GM12878 (cell line): Measurements from ENCODE around the gene CRYAA. TPM values are rescaled to one million over a fixed set of nuclear protein-coding genes. Genes with fewer than 3 reads are reported as not detected.
"Not testable (repeated sequence)": the region's sequence is repeated elsewhere in the genome, so short reads cannot be mapped to it uniquely, and the experiment has no call there.

Source experiments
- ATAC-seq: fragments of 200-7000 bp; cut with Tn5 transposase; 3 replicates; pipeline ENCODE4 v1.9.1; 2020; ENCODE audit warnings: mild to moderate bottlenecking, moderate library complexity
- BruUV-seq: library from RNA; stranded (reverse); fragments of 400-500 nt; replicated peaks from 2 replicates; lab custom pipeline; 2021; lab: Mats Ljungman, UMichigan
- CTCF ChIA-PET: fragments of 300-600 bp; sonication (Branson Sonifier 250); formaldehyde crosslinking; extraction: SDS; loops from one replicate; lab custom pipeline; 2021; ENCODE audit warnings: inconsistent platforms; lab: Yijun Ruan, JAX
- POLR2A ChIA-PET: fragments of 350-600 bp; formaldehyde crosslinking; extraction: SDS; loops from one replicate; lab custom pipeline; 2021; ENCODE audit warnings: inconsistent platforms; lab: Charles Lee
- RAD21 ChIA-PET: fragments of 300-600 bp; sonication (Branson Sonifier 250); formaldehyde crosslinking; loops from one replicate; lab custom pipeline; 2023; ENCODE audit warnings: antibody characterized with exemption; ENCODE audit not compliant: unreplicated experiment; lab: Charles Lee
- SMC1A ChIA-PET: fragments of 300-600 bp; sonication (Branson Sonifier 250); formaldehyde crosslinking; loops from one replicate; lab custom pipeline; 2023; ENCODE audit not compliant: unreplicated experiment, uncharacterized antibody; lab: Charles Lee
- DNase-seq: peaks from one replicate; pipeline ENCODE4 v3.0.0-alpha.2; 2011; ENCODE audit warnings: low read depth, low spot score
- FAIRE-seq: peaks from 3 replicates; lab custom pipeline; 2011; peaks lifted over from hg19 to GRCh38; lab: Jason Lieb, UNC
- H2AFZ ChIP-seq: 2 replicates; pipeline ENCODE4 v1.6.0; 2011; ENCODE audit warnings: low read depth, low read length, control low read depth; ENCODE audit not compliant: control insufficient read depth
- H3K27ac ChIP-seq: 2 replicates; pipeline ENCODE4 v1.5.1; 2011; ENCODE audit warnings: control low read depth; ENCODE audit not compliant: control insufficient read depth, insufficient read depth
- H3K27me3 ChIP-seq, 2 experiments: replicated peaks in 1 of 2; 2 replicates each; pipeline versions ENCODE4 v1.6.0 to v1.6.1; 2011; ENCODE audit warnings: low read length in 1 of 2; ENCODE audit not compliant: control insufficient read depth in 2 of 2, insufficient read depth in 2 of 2
- H3K36me3 ChIP-seq, 2 experiments: 2 replicates each; pipeline ENCODE4 v1.5.1; 2011; ENCODE audit warnings: low read length in 1 of 2; ENCODE audit not compliant: control insufficient read depth in 2 of 2, insufficient read depth in 2 of 2
- H3K4me1 ChIP-seq: 2 replicates; pipeline ENCODE4 v1.6.1; 2011; ENCODE audit warnings: mild to moderate bottlenecking, low read length, moderate library complexity, mixed read lengths; ENCODE audit not compliant: control insufficient read depth, insufficient read depth
- H3K4me2 ChIP-seq: 2 replicates; pipeline ENCODE4 v1.6.0; 2011; ENCODE audit warnings: control low read depth; ENCODE audit not compliant: control insufficient read depth, insufficient read depth
- H3K4me3 ChIP-seq: fragments of 200-600 bp; sonication (generic); 2 replicates; pipeline ENCODE4 v1.5.1; 2016
- H3K79me2 ChIP-seq: 2 replicates; pipeline ENCODE4 v1.6.0; 2011; ENCODE audit warnings: low read length; ENCODE audit not compliant: control insufficient read depth, insufficient read depth
- H3K9ac ChIP-seq: 2 replicates; pipeline ENCODE4 v1.8.0; 2011; ENCODE audit warnings: low read length, control low read depth, mixed read lengths; ENCODE audit not compliant: control insufficient read depth, insufficient read depth
- H3K9me3 ChIP-seq: replicated peaks from 3 replicates; pipeline ENCODE4 v1.5.1; 2011; ENCODE audit warnings: mild to moderate bottlenecking, low read length; ENCODE audit not compliant: control insufficient read depth, insufficient read depth
- H4K20me1 ChIP-seq: 2 replicates; pipeline ENCODE4 v1.6.0; 2011; ENCODE audit not compliant: control insufficient read depth, insufficient read depth
- WGBS: methylation state at CpG from one replicate; pipeline ENCODE4 v1.1.6; 2016; ENCODE audit warnings: low lambda C conversion rate; ENCODE audit not compliant: insufficient replicate concordance, insufficient coverage; ENCODE audit errors: missing lambda C conversion rate; 5-methylcytosine and 5-hydroxymethylcytosine counted together
- in situ Hi-C: fragments of 300-500 bp; cut with MboI; formaldehyde crosslinking; loops from 9 replicates; pipeline ENCODE4 v1.14.3; 2018; ENCODE audit warnings: mixed read lengths
- intact Hi-C: fragments of 100-400 bp; cut with micrococcal nuclease; formaldehyde crosslinking; loops from one replicate; pipeline ENCODE4 v1.14.2; 2022; ENCODE audit not compliant: unreplicated experiment
- polyA plus RNA-seq, 11 experiments: library from polyadenylated mRNA; depleted of rRNA in 4 of 11; unstranded in 6 of 11; stranded (reverse) in 5 of 11; fragments of >200 nt; fragmentation: Nextera tagmentation in 4 of 11; fragmentation: Illumina TruSeq in 1 of 11; extraction: Ambion mirVana in 4 of 11; extraction: Trizol in 1 of 11; gene quantifications; 1 replicate in 1 of 11; 2 replicates in 10 of 11; pipeline versions ENCODE4 v1.2.1 to v1.2.3, GENCODE V29; 2011 to 2016; ENCODE audit warnings: inconsistent platforms in 2 of 11, missing spikeins in 2 of 11, low read depth in 1 of 11
- total RNA-seq, 4 experiments: library from RNA; depleted of rRNA in 3 of 4; stranded (reverse); fragments of >200 nt in 3 of 4; fragmentation: Illumina TruSeq in 1 of 4; extraction: Trizol in 1 of 4; gene quantifications; 2 replicates each; pipeline versions ENCODE4 v1.2.1 to v1.2.3, GENCODE V29; 2013 to 2021

The CRYAA gene
- total and polyA plus RNA-seq, 10 of the 15 experiments (the other 5 are each of a cell fraction or from before 2014, with no cell fraction given) = not detected

GRCh38 chr21:43149344-43149743, 19.5 kb upstream of the CRYAA start:
- no CpG with 5 or more reads among the region's 11 CpGs for WGBS
- DNase-seq, POLR2A ChIA-PET, BruUV-seq, intact Hi-C loops, H2AFZ ChIP-seq, SMC1A ChIA-PET, H3K9me3 ChIP-seq, in situ Hi-C loops, H3K36me3 ChIP-seq, H3K4me1 ChIP-seq, CTCF ChIA-PET, H4K20me1 ChIP-seq, H3K27ac ChIP-seq, FAIRE-seq, H3K9ac ChIP-seq, H3K4me2 ChIP-seq, ATAC-seq, H3K79me2 ChIP-seq, H3K27me3 ChIP-seq, RAD21 ChIA-PET, H3K4me3 ChIP-seq: not testable (repeated sequence)

- H2AFZ ChIP-seq, intact Hi-C loops, SMC1A ChIA-PET, POLR2A ChIA-PET, H3K4me3 ChIP-seq, H3K79me2 ChIP-seq, in situ Hi-C loops, H3K9ac ChIP-seq, CTCF ChIA-PET, H3K9me3 ChIP-seq, H4K20me1 ChIP-seq, DNase-seq, BruUV-seq, H3K27ac ChIP-seq, RAD21 ChIA-PET, H3K36me3 ChIP-seq, H3K4me2 ChIP-seq, H3K27me3 ChIP-seq, H3K4me1 ChIP-seq: not testable (repeated sequence)
- FAIRE-seq (peak; percentile 65), ATAC-seq (peak; percentile 97)
- no CpG with 5 or more reads among the region's 33 CpGs for WGBS
These were observed 15.2 kb upstream of the CRYAA start for GRCh38 chr21:43153601-43154000.

DNA sequence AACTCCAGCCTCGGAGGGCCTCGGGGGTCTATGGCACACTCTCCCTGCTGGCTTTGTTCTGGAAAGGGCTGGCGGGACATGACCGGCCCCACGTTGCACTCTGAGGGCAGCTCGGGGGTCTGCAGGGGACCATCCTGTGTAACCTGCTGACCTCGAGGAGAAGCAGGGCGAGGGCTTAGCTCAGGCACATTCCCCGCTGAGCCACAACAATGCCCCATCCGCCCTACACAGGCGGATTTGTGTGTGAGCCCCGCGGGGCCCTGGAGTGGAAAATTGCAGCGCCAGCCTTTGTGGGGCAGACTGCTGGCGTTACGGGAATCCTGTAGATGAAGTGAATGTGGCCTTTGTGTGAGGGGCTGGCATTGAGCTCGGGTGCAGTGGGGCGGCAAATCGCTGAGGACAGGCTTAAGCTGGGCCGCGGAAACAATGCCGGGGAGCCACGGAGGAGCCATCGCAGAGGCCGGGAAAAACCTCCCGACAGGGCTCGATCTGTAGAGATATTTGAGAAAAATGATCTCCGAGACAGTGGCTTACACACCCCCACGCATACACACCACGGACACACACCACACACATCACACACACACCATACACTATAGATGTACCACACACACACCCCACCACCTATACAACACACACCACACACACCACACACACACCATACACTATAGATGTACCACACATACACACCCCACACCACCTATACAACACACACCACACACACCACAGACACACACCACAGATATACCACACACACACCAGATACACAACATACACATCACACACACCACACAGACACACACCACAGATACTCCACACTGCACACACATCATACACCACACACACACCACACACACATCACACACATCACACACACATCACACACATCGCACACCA, 9.3 kb upstream of the CRYAA start:
- BruUV-seq, H3K79me2 ChIP-seq, H3K9me3 ChIP-seq, POLR2A ChIA-PET, ATAC-seq, H3K4me1 ChIP-seq, DNase-seq, H3K9ac ChIP-seq, H3K27ac ChIP-seq, intact Hi-C loops, H4K20me1 ChIP-seq, H3K36me3 ChIP-seq, CTCF ChIA-PET, H3K27me3 ChIP-seq, H2AFZ ChIP-seq, in situ Hi-C loops, SMC1A ChIA-PET, RAD21 ChIA-PET, H3K4me2 ChIP-seq, H3K4me3 ChIP-seq: not testable (repeated sequence)
- peak; percentile 66 for FAIRE-seq
- no CpG with 5 or more reads among the region's 31 CpGs for WGBS
